K562 (cell line): ENCODE data around the gene ADGRL3. TPM values are rescaled to one million over a fixed set of nuclear protein-coding genes. Genes with fewer than 3 reads are reported as not detected.

Source experiments
- ATAC-seq: fragments of 200-7000 bp; cut with Tn5 transposase; 3 replicates; pipeline ENCODE4 v1.9.1; 2020; ENCODE audit warnings: moderate library complexity
- BruUV-seq: library from RNA; stranded (reverse); fragments of 400-500 nt; replicated peaks from 2 replicates; lab custom pipeline; 2021; lab: Mats Ljungman, UMichigan
- CTCF ChIA-PET: fragments of 300-600 bp; formaldehyde crosslinking; extraction: SDS; loops from one replicate; lab custom pipeline; 2021; ENCODE audit warnings: low intra/inter-chr PET ratio; lab: Yijun Ruan, JAX
- POLR2A ChIA-PET: fragments of 300-600, 350-650 bp; sonication (Branson Sonifier 250); formaldehyde crosslinking; extraction: SDS; loops from one replicate; lab custom pipeline; 2021; ENCODE audit warnings: antibody characterized with exemption, inconsistent platforms; lab: Yijun Ruan, JAX
- DNase-seq, 4 experiments: peaks; one replicate each; pipeline versions ENCODE4 v3.0.0 to v3.0.0-alpha.2; 2011 to 2018; ENCODE audit warnings: low spot score in 3 of 4, mixed read lengths in 3 of 4; ENCODE audit errors: extremely low read depth in 1 of 4
- FAIRE-seq: peaks from 2 replicates; lab custom pipeline; 2011; peaks lifted over from hg19 to GRCh38; lab: Jason Lieb, UNC
- H2AFZ ChIP-seq: 2 replicates; pipeline ENCODE4 v1.6.0; 2011; ENCODE audit warnings: low read depth, low read length, control low read depth, inconsistent platforms
- H3K27ac ChIP-seq: fragments of 200-600 bp; 3 replicates; pipeline ENCODE4 v1.8.0; 2011; ENCODE audit warnings: low read depth, mild to moderate bottlenecking, control low read depth, inconsistent platforms, low read length, moderate library complexity, mixed read lengths; ENCODE audit errors: extremely low read depth
- H3K27me3 ChIP-seq, 2 experiments: fragments of 300-600 bp in 1 of 2; 2 replicates in 1 of 2; 3 replicates in 1 of 2; pipeline versions ENCODE4 v1.6.0 to v1.8.0; 2011; ENCODE audit warnings: inconsistent platforms in 2 of 2, low read length in 2 of 2, mild to moderate bottlenecking in 1 of 2, mixed read lengths in 1 of 2, moderate library complexity in 1 of 2; ENCODE audit not compliant: control insufficient read depth in 2 of 2, insufficient read depth in 2 of 2
- H3K36me3 ChIP-seq: fragments of 300-600 bp; 3 replicates; pipeline ENCODE4 v1.8.0; 2011; ENCODE audit warnings: mild to moderate bottlenecking, low read length, inconsistent platforms; ENCODE audit not compliant: control insufficient read depth, insufficient read depth
- H3K4me1 ChIP-seq, 2 experiments: fragments of 200-600 bp in 1 of 2; replicated peaks in 1 of 2; 2 replicates in 1 of 2; 3 replicates in 1 of 2; pipeline versions ENCODE4 v1.5.1 to v1.8.0; 2011; ENCODE audit warnings: inconsistent platforms in 2 of 2, low read length in 2 of 2, mild to moderate bottlenecking in 1 of 2, mixed read lengths in 1 of 2, moderate library complexity in 1 of 2; ENCODE audit not compliant: control insufficient read depth in 2 of 2, insufficient read depth in 2 of 2
- H3K4me2 ChIP-seq: 2 replicates; pipeline ENCODE4 v1.6.1; 2011; ENCODE audit warnings: low read length, control low read depth, inconsistent platforms, mixed read lengths; ENCODE audit not compliant: insufficient read depth
- H3K4me3 ChIP-seq: fragments of 200-600 bp; sonication (generic), shearing (Covaris generic); 2 replicates; pipeline ENCODE4 v1.5.1; 2016; ENCODE audit warnings: control low read depth, inconsistent platforms
- H3K79me2 ChIP-seq: fragments of 200-600 bp; 3 replicates; pipeline ENCODE4 v1.8.0; 2011; ENCODE audit warnings: low read length, inconsistent platforms; ENCODE audit not compliant: control insufficient read depth, insufficient read depth
- H3K9ac ChIP-seq, 2 experiments: 2 replicates each; pipeline versions ENCODE4 v1.6.0 to v1.6.1; 2011; ENCODE audit warnings: low read depth in 2 of 2, low read length in 2 of 2, control low read depth in 1 of 2, inconsistent platforms in 1 of 2, mild to moderate bottlenecking in 1 of 2, mixed read lengths in 1 of 2; ENCODE audit not compliant: insufficient read depth in 1 of 2
- H3K9me1 ChIP-seq: one replicate; pipeline ENCODE4 v1.6.0; 2011; ENCODE audit warnings: inconsistent platforms, mild to moderate bottlenecking, low read length, moderate library complexity; ENCODE audit not compliant: control insufficient read depth, insufficient read depth
- H3K9me3 ChIP-seq: replicated peaks from 2 replicates; pipeline ENCODE4 v1.5.1; 2011; ENCODE audit warnings: low read depth, low read length, inconsistent platforms; ENCODE audit not compliant: control insufficient read depth, insufficient read depth
- H4K20me1 ChIP-seq: replicated peaks from 2 replicates; pipeline ENCODE4 v1.6.1; 2011; ENCODE audit warnings: low read length, inconsistent platforms, mixed read lengths; ENCODE audit not compliant: control insufficient read depth, insufficient read depth
- ADNP ChIP-seq: fragments of 200-800 bp; sonication (Bioruptor generic); IDR thresholded peaks from 2 replicates; pipeline ENCODE4 v1.6.1; 2016; ENCODE audit warnings: missing genetic modification characterization, missing compliant biosample characterization
- CC2D1A ChIP-seq: fragments of 450-650 bp; IDR thresholded peaks from 2 replicates; pipeline ENCODE4 v1.6.1; 2017; ENCODE audit warnings: mild to moderate bottlenecking
- KLF6 ChIP-seq: fragments of 250-450 bp; sonication (Bioruptor Pico); IDR thresholded peaks from 2 replicates; pipeline ENCODE4 v1.4.0; 2020; ENCODE audit warnings: mild to moderate bottlenecking, moderate library complexity, borderline replicate concordance
- NCOA4 ChIP-seq: fragments of 450-650 bp; IDR thresholded peaks from 2 replicates; pipeline ENCODE4 v1.6.1; 2018; ENCODE audit warnings: mild to moderate bottlenecking; ENCODE audit not compliant: partially characterized antibody
- NR4A1 ChIP-seq, 2 experiments: fragments of 250-450 bp in 1 of 2; fragments of 450-650 bp in 1 of 2; sonication (Bioruptor Pico) in 1 of 2; IDR thresholded peaks; 2 replicates each; pipeline versions ENCODE4 v1.4.0 to v1.6.1; 2016 to 2020; ENCODE audit warnings: mild to moderate bottlenecking in 2 of 2, missing compliant biosample characterization in 1 of 2, missing genetic modification characterization in 1 of 2, moderate library complexity in 1 of 2
- PURB ChIP-seq: sonication (generic); formaldehyde crosslinking; IDR thresholded peaks from 2 replicates; pipeline ENCODE4 v1.9.0; 2021; ENCODE audit warnings: low read depth, mild to moderate bottlenecking, missing genetic modification reagents
- RBM14 ChIP-seq: fragments of 200-400 bp; formaldehyde crosslinking; IDR thresholded peaks from 2 replicates; pipeline ENCODE4 v1.6.1; 2018; ENCODE audit warnings: low read depth, mild to moderate bottlenecking, low read length, moderate library complexity, borderline replicate concordance; ENCODE audit not compliant: insufficient read depth
- ZNF175 ChIP-seq: fragments of 200-800 bp; sonication (Bioruptor generic); IDR thresholded peaks from 2 replicates; pipeline ENCODE4 v1.6.1; 2016; ENCODE audit warnings: low read depth, mild to moderate bottlenecking, missing genetic modification characterization, missing compliant biosample characterization
- WGBS: fragments of 100-300 bp; shearing (Covaris generic); methylation state at CpG from one replicate; pipeline ENCODE4 v1.1.6; 2016; ENCODE audit warnings: low coverage, mixed read lengths; ENCODE audit not compliant: insufficient coverage; ENCODE audit errors: missing lambda C conversion rate; 5-methylcytosine and 5-hydroxymethylcytosine counted together
- in situ Hi-C: fragments of 300-500 bp; cut with MboI; formaldehyde crosslinking; loops from 4 replicates; pipeline ENCODE4 v1.15.0; 2018; ENCODE audit warnings: inconsistent platforms, mixed read lengths
- intact Hi-C: fragments of 100-400 bp; cut with micrococcal nuclease; formaldehyde crosslinking; loops from 2 replicates; pipeline ENCODE4 v1.14.2; 2022
- polyA plus RNA-seq, 8 experiments: library from polyadenylated mRNA; depleted of rRNA in 4 of 8; stranded (reverse) in 5 of 8; unstranded in 3 of 8; fragments of >200 nt; fragmentation: Nextera tagmentation in 2 of 8; fragmentation: Illumina TruSeq in 1 of 8; extraction: Ambion mirVana in 2 of 8; extraction: Trizol in 1 of 8; gene quantifications; 2 replicates each; pipeline versions ENCODE4 v1.2.1 to v1.2.3, GENCODE V29; 2011 to 2014; ENCODE audit warnings: inconsistent platforms in 1 of 8, missing spikeins in 1 of 8
- total RNA-seq, 7 experiments: library from RNA; depleted of rRNA in 6 of 7; stranded (reverse); fragments of >200 nt in 6 of 7; fragmentation: Illumina TruSeq in 2 of 7; extraction: Trizol in 2 of 7; gene quantifications; 2 replicates each; pipeline versions ENCODE4 v1.2.1 to v1.2.3, GENCODE V29; 2011 to 2021; ENCODE audit warnings: low replicate concordance in 1 of 7
- TF ChIP-seq, protein P1 (sequence below): IDR thresholded peaks from 2 replicates; pipeline ENCODE4 v1.6.1; 2011; ENCODE audit warnings: borderline replicate concordance, low read depth, mild to moderate bottlenecking, moderate library complexity, low read length; ENCODE audit not compliant: insufficient read depth, poor library complexity, severe bottlenecking
- TF ChIP-seq, protein P2 (sequence below): sonication (generic); formaldehyde crosslinking; IDR thresholded peaks from 2 replicates; pipeline ENCODE4 v1.8.1; 2023; ENCODE audit warnings: mild to moderate bottlenecking, missing genetic modification reagents
- TF ChIP-seq, protein P3 (sequence below): IDR thresholded peaks from 3 replicates; pipeline ENCODE4 v1.6.1; 2011; ENCODE audit warnings: borderline replicate concordance, mild to moderate bottlenecking, moderate library complexity; ENCODE audit not compliant: insufficient read length; ENCODE audit errors: extremely low read depth

Gene ADGRL3
- total and polyA plus RNA-seq, 9 of the 15 experiments (the other 6 are each of a cell fraction or from before 2014, with no cell fraction given), result 0.03 to 0.14 (median 0.04) TPM; not detected in 2

DNA sequence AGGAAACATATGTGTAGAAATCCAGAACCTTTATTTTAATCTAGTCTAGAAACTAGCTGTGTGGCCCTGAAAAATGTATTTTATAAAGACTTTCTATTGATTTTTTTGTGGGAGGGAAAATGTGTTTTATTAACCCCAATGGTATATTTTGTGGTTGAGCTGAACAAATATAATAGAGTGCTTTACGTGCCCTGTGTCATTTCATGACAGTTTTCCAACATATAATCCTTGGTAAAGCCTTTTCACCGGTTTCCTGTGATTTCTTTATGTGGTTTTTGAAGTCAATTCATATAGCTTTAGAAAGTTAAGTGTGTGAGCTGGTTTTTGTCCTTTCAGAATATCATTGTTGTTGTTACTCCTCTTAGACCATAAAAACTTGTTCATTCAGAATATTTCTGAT, 375.7 kb downstream of the ADGRL3 start (continued):
- TF ChIP-seq CC2D1A (no peak), RBM14 (no peak), PURB (no peak), ZNF175 (CRISPR knock-in tag) (no peak)
- TF ChIP-seq, protein P1, sequence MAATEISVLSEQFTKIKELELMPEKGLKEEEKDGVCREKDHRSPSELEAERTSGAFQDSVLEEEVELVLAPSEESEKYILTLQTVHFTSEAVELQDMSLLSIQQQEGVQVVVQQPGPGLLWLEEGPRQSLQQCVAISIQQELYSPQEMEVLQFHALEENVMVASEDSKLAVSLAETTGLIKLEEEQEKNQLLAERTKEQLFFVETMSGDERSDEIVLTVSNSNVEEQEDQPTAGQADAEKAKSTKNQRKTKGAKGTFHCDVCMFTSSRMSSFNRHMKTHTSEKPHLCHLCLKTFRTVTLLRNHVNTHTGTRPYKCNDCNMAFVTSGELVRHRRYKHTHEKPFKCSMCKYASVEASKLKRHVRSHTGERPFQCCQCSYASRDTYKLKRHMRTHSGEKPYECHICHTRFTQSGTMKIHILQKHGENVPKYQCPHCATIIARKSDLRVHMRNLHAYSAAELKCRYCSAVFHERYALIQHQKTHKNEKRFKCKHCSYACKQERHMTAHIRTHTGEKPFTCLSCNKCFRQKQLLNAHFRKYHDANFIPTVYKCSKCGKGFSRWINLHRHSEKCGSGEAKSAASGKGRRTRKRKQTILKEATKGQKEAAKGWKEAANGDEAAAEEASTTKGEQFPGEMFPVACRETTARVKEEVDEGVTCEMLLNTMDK, result no peak
- TF ChIP-seq, protein P2, sequence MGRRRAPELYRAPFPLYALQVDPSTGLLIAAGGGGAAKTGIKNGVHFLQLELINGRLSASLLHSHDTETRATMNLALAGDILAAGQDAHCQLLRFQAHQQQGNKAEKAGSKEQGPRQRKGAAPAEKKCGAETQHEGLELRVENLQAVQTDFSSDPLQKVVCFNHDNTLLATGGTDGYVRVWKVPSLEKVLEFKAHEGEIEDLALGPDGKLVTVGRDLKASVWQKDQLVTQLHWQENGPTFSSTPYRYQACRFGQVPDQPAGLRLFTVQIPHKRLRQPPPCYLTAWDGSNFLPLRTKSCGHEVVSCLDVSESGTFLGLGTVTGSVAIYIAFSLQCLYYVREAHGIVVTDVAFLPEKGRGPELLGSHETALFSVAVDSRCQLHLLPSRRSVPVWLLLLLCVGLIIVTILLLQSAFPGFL (CRISPR knock-in tag), result no peak

DNA sequence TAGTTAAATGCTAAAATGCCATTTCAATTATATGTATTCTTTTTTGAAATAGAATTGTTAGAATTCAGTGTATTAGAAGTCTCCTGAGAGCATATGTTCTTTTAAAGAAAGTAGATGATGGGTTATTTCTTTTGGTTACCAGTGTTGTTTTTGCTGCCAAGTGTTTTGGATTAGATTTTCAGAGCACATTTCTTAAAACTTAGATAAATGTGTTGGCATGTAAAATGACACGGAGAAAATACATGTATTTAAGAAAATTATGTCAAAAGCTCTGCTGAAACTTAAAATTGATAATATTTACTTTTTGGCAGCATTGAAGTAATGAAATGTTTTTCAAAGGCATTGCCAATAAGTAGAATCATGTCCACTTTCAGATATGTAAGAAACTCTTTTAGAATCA, 379.7 kb downstream of the ADGRL3 start:
- no peaks in the 10 kb centered on the region for H4K20me1 ChIP-seq
- no TSS peak for BruUV-seq
- no peak overlapping the region for H3K9ac ChIP-seq
- no peak for DNase-seq
- no peaks in the 10 kb centered on the region for H3K27me3 ChIP-seq
- intact Hi-C loops, result no loop called here
- no peak overlapping the region for H3K4me3 ChIP-seq
- H2AFZ ChIP-seq, result no peak overlapping the region
- H3K79me2 ChIP-seq, result no peaks in the 10 kb centered on the region
- H3K36me3 ChIP-seq, result no peaks in the 10 kb centered on the region
- ATAC-seq, result no peak
- 9% methylated on average over 1 of the region's 1 CpG for WGBS
- CTCF ChIA-PET, result no interaction called here
- H3K4me2 ChIP-seq, result no peak overlapping the region
- H3K27ac ChIP-seq, result no peak overlapping the region
- in situ Hi-C loops, result no loop called here
- POLR2A ChIA-PET, result no interaction called here
- H3K9me1 ChIP-seq, result no peaks in the 10 kb centered on the region
- H3K9me3 ChIP-seq, result no peaks in the 10 kb centered on the region
- H3K4me1 ChIP-seq, result no peaks in the 10 kb centered on the region
- no peak for FAIRE-seq
- TF ChIP-seq, protein P3, sequence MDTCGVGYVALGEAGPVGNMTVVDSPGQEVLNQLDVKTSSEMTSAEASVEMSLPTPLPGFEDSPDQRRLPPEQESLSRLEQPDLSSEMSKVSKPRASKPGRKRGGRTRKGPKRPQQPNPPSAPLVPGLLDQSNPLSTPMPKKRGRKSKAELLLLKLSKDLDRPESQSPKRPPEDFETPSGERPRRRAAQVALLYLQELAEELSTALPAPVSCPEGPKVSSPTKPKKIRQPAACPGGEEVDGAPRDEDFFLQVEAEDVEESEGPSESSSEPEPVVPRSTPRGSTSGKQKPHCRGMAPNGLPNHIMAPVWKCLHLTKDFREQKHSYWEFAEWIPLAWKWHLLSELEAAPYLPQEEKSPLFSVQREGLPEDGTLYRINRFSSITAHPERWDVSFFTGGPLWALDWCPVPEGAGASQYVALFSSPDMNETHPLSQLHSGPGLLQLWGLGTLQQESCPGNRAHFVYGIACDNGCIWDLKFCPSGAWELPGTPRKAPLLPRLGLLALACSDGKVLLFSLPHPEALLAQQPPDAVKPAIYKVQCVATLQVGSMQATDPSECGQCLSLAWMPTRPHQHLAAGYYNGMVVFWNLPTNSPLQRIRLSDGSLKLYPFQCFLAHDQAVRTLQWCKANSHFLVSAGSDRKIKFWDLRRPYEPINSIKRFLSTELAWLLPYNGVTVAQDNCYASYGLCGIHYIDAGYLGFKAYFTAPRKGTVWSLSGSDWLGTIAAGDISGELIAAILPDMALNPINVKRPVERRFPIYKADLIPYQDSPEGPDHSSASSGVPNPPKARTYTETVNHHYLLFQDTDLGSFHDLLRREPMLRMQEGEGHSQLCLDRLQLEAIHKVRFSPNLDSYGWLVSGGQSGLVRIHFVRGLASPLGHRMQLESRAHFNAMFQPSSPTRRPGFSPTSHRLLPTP, result no peak
- TF ChIP-seq NR4A1 (CRISPR knock-in tag; IDR thresholded peaks at IDR 0.05) (no peak), NR4A1 (tag; IDR thresholded peaks at IDR 0.05) (no peak), NCOA4 (no peak), ADNP (tag) (no peak), KLF6 (CRISPR knock-in tag) (no peak)
